ENCODE data around the gene IL22RA2.

The IL22RA2 gene

GRCh38 chr6:137165375-137166246, 7.8 kb downstream of the IL22RA2 start:
- no peak for TF ChIP-seq GATA2 (IDR thresholded peaks at IDR 0.05; ENCODE audit: low read depth, low read length)

GRCh38 chr6:137163732-137164318, 9.6 kb downstream of the IL22RA2 start:
- TF ChIP-seq GATA3 (IDR thresholded peaks at IDR 0.05; ENCODE audit: low read depth, low read length): no peak
- no peak for TF ChIP-seq GATA2 (IDR thresholded peaks at IDR 0.05; ENCODE audit: low read depth, low read length)

- TF ChIP-seq GATA3 (IDR thresholded peaks at IDR 0.05; ENCODE audit: low read depth, low read length) (no peak), GATA2 (IDR thresholded peaks at IDR 0.05; ENCODE audit: low read depth, low read length) (no peak)
Measured at GRCh38 chr6:137162692-137163306, 10.6 kb downstream of the IL22RA2 start.

- TF ChIP-seq GATA3 (IDR thresholded peaks at IDR 0.05; ENCODE audit: low read depth, low read length) (no peak), GATA2 (IDR thresholded peaks at IDR 0.05; ENCODE audit: low read depth, low read length) (no peak)
Measured at GRCh38 chr6:137161949-137162348, 11.5 kb downstream of the IL22RA2 start.

GRCh38 chr6:137160763-137161162, 12.7 kb downstream of the IL22RA2 start:
- no peak for TF ChIP-seq GATA2 (IDR thresholded peaks at IDR 0.05; ENCODE audit: low read depth, low read length)
- TF ChIP-seq GATA3 (IDR thresholded peaks at IDR 0.05; ENCODE audit: low read depth, low read length): no peak

- TF ChIP-seq GATA2 (IDR thresholded peaks at IDR 0.05; ENCODE audit: low read depth, low read length): no peak
- no peak for TF ChIP-seq GATA3 (IDR thresholded peaks at IDR 0.05; ENCODE audit: low read depth, low read length)
Measured at GRCh38 chr6:137159912-137160311, 13.5 kb downstream of the IL22RA2 start.

GRCh38 chr6:137157601-137158000, 15.8 kb downstream of the IL22RA2 start:
- TF ChIP-seq GATA2 (IDR thresholded peaks at IDR 0.05; ENCODE audit: low read depth, low read length): no peak
- TF ChIP-seq GATA3 (IDR thresholded peaks at IDR 0.05; ENCODE audit: low read depth, low read length): no peak

GRCh38 chr6:137156650-137157049, 16.8 kb downstream of the IL22RA2 start:
- TF ChIP-seq GATA3 (IDR thresholded peaks at IDR 0.05; ENCODE audit: low read depth, low read length) (no peak), GATA2 (IDR thresholded peaks at IDR 0.05; ENCODE audit: low read depth, low read length) (no peak)

- TF ChIP-seq GATA2 (IDR thresholded peaks at IDR 0.05; ENCODE audit: low read depth, low read length): no peak
- no peak for TF ChIP-seq GATA3 (IDR thresholded peaks at IDR 0.05; ENCODE audit: low read depth, low read length)
Measured at GRCh38 chr6:137155830-137156229, 17.6 kb downstream of the IL22RA2 start.

- TF ChIP-seq GATA3 (IDR thresholded peaks at IDR 0.05; ENCODE audit: low read depth, low read length): no peak
- TF ChIP-seq GATA2 (IDR thresholded peaks at IDR 0.05; ENCODE audit: low read depth, low read length): no peak
Measured at GRCh38 chr6:137150072-137150471, 23.4 kb downstream of the IL22RA2 start.

GRCh38 chr6:137149035-137149393, 24.4 kb downstream of the IL22RA2 start:
- TF ChIP-seq GATA3 (IDR thresholded peaks at IDR 0.05; ENCODE audit: low read depth, low read length) (no peak), GATA2 (IDR thresholded peaks at IDR 0.05; ENCODE audit: low read depth, low read length) (no peak)

- TF ChIP-seq GATA2 (IDR thresholded peaks at IDR 0.05; ENCODE audit: low read depth, low read length) (no peak), GATA3 (IDR thresholded peaks at IDR 0.05; ENCODE audit: low read depth, low read length) (no peak)
Measured at GRCh38 chr6:137148306-137149034, 25.0 kb downstream of the IL22RA2 start.

- TF ChIP-seq GATA3 (IDR thresholded peaks at IDR 0.05; ENCODE audit: low read depth, low read length) (no peak), GATA2 (IDR thresholded peaks at IDR 0.05; ENCODE audit: low read depth, low read length) (no peak)
Measured at GRCh38 chr6:137147195-137147594, 26.2 kb downstream of the IL22RA2 start.

- TF ChIP-seq GATA3 (IDR thresholded peaks at IDR 0.05; ENCODE audit: low read depth, low read length) (no peak), GATA2 (IDR thresholded peaks at IDR 0.05; ENCODE audit: low read depth, low read length) (no peak)
Measured at GRCh38 chr6:137146206-137146605, 27.2 kb downstream of the IL22RA2 start.

Data from SH-SY5Y (cell line).